HG03025 (cell line): ENCODE measurements around the gene SIX6.
"Not testable (repeated sequence)": the region's sequence is repeated elsewhere in the genome, so short reads cannot be mapped to it uniquely, and the experiment has no call there.

ENCODE experiments used
- ATAC-seq: cut with Tn5 transposase; IDR thresholded peaks from one replicate; pipeline ENCODE4 v1.9.1; 2021; ENCODE audit warnings: mild to moderate bottlenecking, moderate library complexity; ENCODE audit not compliant: unreplicated experiment, low FRiP score

The SIX6 gene

DNA sequence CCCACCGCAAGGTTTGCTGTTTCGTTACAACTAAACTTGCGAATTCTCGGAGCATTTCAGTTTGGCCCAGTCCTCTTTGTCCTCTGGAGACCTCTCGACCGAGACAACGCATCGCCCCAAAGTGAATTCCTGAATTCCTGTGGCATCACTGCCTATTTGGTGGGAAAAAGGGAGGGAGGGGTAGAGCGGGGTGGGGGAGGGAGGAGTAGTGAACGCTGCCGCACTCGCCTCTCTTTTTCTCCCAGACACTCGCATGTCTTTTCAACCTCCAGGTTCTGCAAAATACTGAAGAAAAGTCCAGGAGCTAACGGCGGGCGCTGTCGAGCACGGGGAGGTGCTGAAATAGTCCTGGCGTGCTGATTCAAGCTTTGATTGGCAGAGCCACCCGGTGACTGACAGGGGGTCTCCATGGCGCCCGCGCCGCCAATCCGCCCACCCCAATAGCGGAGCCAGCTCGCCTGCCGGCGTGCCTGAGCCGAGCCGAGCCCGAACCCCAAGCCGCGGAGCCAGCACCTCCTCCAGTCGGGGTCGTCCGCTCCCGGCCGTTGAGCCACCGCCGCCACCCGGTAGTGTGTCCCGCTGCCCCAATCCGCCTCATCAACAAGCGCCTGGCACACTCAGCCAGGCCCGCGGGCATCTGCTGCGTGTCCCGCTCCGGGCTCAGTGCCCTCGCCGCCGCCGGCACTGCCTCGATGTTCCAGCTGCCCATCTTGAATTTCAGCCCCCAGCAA lies at the start of gene SIX6:
Gene SIX6 (plus strand): TSS at position 440 of the 731 bp plus-strand sequence. CDS start 253 bp downstream, at position 693.
- ATAC-seq: no peak

DNA sequence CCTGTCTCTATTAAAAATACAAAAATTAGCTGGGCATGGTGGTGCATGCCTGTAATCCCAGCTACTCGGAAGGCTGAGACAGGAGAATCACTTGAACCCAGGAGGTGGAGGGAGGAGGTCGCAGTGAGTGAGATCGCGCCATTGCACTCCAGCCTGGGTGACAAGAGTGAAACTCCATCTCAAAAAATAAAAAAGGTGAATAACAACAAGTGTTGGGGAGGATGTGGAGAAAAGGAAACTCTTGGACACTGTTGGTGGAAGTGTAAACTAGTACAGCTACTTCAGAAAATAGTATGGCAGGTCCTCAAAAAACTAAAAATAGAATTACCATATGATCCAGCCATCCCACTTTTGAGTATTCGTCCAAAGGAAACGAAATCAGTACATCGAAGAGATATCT lies 28.7 kb upstream of the SIX6 start:
- ATAC-seq: not testable (repeated sequence)

DNA sequence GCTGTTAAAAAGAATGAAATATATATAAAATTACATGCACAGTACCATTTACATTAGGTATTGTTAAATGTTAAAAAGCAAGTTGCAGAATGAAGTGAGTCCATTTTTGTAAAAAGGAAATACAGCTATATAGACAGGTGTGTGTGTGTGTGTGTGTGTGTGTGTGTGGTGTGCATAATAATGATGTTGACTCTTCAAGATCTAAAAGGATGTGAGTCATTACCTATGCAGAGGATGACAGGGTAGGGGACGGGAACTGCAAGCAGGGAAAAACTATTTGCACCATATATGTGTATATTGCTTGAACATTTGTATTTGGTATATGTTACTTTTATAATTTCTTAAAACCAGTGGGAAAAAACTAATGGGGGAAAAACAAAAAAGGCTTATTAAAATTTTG lies 26.2 kb upstream of the SIX6 start:
- ATAC-seq: no peak

DNA sequence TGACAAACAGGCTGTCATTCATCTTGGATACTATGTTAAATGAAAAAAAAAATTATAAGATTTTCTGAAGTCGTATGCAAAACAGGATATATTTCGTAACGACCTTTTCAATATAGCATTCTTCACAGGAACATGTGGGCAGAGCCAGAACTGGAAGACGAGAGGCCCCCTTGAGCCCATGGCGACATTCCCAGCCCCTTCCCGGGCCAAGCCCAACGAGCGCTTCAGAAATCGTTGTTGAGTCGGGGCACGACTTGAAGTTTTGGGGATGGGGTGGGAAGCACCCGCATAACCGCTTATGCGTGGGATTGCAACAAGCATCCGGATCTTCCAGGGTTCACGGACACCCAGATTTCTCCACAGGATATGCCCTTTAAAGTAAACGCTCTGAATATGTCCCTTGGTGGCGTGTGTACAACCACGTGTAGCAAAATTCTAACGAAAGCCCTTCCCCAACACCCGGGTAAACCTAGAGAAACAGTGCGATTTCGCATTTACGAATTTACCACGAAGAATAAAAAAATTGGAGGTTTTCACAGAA lies 23.8 kb upstream of the SIX6 start:
- no peak for ATAC-seq

DNA sequence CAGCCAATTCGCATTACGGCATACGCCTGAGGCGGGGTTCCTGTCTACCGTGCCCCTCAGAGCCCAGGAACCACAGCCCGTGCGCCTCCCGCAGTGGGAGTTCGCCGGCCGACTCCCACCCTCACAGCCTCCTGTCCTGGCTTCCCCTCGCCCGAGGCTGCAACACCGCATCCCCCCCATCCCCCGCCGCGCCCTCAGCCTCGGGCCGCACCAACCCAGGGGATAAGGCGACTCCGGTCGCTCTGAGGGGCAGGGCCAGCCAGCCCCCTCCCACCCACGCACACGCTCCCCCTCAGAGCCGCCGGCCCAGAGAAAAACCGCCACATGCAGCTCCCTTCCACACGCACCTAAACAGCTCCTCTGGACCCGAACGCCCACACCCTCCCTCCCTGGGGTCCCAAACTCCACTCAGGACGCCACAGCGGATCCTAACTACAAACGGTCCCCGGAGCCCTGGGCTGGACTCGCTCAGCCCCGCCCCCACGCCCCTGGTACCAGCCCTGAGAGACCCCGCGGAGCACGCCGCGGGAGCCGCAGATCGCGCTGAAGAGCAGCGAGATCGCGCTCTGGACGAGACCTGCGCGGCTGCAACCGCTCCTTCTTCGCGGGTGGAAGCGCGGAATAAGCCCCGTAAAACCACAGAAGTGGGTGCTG lies 23.2 kb upstream of the SIX6 start, which contains the start of gene C14orf39:
Gene C14orf39 (minus strand): TSS at position 466 of the 654 bp plus-strand sequence. CDS start 985 bp downstream, outside the sequence.
- no peak for ATAC-seq

DNA sequence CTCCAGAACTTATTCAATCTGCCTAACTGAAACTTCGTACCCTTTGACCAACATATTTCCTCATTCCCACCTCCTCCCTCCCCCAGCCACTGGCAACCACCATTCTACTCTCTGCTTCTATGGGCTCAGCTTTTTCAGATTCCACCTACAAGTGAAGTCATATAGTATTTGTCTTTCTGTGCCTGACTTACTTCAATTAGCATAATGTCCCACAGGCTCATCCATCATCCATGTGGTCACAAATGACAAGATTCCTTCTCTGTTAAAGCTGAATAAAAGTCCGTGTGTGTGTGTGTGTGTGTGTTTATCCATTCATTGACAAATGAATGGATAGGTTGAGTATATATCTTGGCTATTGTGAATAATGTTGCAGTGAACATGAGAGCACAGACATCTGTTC lies 21.7 kb upstream of the SIX6 start:
- no peak for ATAC-seq

DNA sequence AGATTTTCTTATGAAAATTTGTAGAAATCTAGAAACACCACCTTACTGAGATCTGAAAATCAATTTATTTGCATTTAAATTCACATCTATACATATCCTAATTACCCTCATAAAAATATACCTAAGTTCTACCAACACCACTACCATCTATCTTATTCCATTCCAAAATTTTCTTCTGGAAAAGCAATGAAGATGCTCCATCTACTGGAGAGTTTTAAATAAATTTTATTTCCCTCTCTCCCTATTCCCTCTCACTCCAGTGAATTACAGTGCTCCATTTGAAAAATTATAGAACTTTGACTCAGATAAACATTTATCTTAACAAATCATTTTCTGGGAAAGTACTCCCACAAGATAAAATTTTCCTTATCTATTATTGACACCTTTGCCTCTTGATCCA lies 20.8 kb upstream of the SIX6 start:
- no peak for ATAC-seq

DNA sequence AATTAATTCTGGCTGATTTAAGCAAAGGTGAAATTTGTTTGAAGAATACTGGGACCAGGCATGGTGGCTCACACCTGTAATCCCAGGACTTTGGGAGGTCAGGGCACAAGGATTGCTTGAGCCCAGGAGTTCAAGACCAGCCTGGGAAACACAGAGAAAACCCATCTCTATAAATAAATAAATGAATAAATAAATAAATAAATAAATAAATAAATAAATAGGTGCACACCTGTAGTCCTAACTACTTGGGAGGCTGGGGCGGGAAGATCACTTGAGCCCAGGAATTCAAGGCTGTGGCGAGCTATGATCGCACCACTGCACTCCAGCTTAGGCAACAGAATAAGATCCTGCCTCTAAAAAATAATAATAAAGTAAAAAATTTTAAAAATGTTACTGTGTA lies 18.7 kb upstream of the SIX6 start:
- no peak for ATAC-seq

DNA sequence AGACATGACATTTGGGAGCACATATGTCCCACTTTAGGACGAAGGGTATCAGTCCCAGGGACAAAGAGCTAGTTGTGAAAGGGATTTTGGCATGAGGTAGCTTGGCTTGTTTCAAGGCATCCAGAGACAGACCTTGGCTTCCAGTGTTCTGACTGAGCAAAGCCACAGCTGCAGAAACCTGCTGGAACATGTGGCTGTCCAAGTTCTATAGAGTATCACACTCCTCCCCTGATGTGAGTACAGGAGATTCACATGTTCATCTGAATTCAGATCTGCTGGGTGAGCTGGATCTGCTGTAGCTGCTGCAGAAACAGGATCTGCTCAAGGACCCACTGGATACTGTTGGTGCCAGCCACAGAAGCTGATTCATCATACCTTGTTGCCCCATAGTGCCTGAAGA lies 13.0 kb upstream of the SIX6 start:
- no peak for ATAC-seq

DNA sequence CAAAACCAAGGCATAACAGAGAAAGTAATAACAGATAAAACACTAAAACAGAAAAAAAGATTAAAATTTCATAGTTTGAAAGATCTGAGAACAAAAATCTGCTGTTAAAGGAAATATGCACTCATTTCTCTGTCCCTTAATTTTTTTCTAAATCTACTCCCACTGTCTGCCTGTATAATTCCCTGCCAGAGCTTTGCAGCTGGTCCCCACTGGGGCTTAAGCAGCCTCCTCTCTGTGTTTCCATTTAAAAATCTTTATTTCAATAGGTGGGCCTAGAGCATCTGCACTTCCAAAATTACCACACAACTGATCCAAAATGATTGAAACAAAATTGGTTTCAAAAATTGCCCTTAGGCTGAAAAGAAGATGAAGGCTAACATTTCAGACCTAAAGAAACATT lies 6.4 kb upstream of the SIX6 start:
- no peak for ATAC-seq

DNA sequence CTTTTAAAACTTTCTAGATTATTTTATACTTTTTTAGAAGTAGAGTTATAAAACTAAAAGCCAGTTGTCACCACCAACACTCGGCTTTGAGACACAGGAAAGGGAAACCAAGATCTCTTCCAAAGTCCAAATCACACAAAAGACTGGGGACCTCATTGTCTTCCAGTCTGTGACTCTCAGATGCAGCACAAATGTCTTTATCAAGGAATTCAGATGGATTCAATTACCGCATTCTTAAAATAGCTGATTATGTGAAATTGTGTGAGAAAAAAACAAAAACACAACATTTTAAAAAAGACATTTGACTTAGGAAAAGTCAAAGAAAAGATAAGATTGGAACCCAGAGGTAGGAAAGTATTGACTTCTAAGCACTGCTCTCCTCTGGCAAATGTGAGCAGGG lies 3.5 kb upstream of the SIX6 start:
- ATAC-seq: no peak

DNA sequence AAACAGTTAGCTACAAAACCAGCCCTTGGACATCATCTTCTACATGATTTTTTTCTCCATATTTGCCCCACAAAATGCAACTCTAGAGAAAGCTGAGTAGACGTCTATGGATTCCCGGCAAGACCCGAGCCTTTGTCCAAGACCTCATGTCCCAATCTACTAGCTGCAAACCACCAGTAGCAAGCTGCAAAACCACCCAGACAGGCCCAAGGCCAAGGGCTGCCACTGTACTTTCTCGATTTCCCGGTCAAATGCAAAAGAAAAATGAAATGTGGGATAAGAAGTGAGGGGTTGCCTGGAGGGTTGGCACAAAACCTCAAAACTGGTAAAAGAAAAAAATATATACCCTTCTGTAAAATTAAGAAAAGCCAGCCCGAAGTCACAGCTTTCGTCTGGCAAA lies 2.9 kb upstream of the SIX6 start:
- no peak for ATAC-seq

DNA sequence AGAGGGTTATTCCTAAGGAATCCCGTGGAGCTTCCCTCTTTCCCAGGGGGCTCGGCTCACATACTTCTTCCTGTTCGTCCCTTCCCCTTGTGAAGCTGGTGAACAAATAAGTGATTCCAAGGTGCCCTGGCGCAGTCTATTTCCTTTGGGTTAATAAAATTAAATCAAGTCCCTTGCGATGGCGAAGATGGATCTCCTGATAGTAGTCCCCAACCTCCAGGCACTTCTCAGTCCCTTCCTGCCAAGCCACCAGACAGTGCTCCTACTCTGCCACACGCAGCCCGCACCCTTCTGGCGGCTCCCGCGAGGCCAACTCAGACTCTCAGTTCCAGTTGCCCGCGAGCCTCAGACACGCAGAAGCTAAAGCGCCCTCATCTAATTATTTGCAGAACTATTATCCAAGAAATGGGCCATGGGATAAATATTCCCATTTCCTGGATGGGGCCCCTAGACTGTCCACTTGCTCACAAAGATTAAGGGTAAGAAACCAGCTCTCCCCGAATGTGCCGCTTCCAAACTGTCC lies 2.4 kb upstream of the SIX6 start:
- ATAC-seq: no peak

DNA sequence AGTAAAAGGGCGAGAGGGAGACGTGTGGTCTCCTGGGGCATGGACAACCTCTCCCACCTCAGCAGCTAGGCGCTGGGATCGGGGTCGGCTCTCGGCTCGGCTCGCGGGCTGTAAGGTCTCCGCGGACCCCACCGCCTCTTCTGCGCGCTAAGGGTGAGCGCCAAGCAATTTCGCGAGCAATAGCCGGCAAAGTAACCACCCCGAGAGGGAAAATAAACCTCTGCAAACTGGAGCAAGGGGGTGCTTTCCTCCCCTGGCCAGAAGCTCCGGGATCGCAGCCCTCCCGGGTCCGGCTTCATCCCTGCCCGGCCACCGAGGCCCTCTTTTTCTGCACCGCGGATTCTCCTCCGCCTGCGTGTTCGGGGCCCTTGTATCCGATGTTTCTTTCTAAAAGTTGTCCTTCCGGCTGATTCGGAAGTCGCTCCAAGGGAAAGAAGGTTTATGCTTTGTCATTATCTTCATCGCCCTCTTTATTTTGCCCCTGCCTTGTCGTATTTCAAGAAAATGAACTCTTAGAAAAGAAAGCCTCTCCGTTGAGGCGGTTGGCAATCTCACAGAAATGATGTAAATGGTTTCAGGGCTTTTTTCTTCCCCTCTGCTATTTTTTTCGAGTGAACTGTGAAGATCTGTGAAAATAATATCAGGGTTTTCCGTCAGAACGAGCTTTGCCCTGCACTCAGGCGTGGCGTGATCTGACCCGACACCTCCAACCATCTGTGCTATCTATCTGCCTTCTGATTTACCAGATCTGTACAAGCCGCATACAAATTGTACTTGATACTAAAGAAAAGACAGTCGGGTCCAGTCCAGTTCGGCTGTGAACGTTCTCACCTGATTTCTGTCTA lies 1.7 kb upstream of the SIX6 start:
- no peak for ATAC-seq

DNA sequence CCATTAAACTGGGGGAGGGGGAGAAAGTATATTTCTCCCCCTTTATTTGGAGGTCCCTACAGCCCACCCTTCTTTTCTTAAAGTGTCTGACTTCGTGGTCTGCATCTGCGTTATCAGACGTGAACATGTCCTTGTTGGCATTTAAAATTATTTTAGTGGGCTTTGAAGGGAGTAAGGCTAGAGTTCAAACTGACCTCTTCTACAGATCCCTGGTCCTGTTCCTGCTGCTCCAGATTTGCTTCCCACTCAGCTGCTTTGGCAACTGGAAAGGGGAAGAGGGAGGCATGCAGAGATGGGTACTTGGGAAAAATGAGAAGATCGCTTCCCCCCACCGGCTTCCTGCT lies 611 bp upstream of the SIX6 start:
- ATAC-seq: no peak

DNA sequence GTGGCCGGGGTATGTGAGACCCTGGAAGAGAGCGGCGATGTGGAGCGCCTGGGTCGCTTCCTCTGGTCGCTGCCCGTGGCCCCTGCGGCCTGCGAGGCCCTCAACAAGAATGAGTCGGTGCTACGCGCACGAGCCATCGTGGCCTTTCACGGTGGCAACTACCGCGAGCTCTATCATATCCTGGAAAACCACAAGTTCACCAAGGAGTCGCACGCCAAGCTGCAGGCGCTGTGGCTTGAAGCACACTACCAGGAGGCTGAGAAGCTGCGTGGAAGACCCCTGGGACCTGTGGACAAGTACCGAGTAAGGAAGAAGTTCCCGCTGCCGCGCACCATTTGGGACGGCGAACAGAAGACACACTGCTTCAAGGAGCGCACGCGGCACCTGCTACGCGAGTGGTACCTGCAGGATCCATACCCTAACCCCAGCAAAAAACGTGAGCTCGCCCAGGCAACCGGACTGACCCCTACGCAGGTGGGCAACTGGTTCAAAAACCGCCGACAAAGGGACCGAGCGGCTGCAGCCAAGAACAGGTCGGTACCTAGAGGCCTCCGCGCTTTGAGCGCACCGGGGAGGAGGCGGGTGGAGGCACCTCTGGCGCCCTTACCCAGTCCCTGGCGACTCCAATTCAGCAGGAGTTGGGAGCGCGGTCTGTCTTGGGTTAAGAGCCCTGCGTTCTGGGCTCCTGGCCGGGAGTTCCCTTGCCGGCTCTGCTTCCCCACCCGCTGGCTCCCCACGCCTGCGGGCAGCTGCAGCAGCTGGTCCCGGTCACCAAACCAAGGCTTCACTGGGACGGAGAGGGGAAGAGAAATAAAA lies 700 bp downstream of the SIX6 start:
- ATAC-seq: no peak

DNA sequence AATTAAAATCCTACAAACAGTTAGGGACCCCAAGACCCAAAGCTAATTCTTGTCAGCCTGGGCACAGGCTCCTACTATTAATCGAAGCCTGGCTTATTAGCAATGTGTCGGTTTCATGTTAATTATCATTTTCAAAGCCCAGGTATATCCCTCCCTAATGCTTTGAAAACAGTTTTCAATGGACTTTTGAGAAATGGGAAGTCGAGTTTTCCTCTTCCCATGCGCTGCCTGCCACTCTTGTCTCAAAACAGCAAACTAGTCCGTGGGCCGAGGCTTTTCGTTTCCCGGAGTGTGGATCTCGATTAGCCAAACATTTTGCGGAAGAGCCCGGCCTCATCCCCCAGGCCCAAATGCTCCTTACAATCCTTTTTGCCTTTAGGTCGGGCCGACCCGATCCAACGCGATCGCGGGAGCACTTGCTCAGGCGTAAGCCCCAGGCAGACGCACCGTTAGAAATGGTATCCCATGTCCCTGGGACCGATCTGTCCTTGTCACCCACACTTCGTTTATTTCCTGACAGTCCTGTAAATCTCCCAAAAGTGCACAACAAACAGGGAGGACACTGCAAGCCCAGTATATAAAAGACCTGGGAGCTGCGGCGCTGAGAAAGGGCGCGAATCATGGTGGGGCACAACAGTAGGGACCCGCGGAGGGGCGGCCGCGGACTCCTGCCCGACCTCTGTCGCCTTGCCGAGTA lies 1.5 kb downstream of the SIX6 start:
- ATAC-seq: no peak

DNA sequence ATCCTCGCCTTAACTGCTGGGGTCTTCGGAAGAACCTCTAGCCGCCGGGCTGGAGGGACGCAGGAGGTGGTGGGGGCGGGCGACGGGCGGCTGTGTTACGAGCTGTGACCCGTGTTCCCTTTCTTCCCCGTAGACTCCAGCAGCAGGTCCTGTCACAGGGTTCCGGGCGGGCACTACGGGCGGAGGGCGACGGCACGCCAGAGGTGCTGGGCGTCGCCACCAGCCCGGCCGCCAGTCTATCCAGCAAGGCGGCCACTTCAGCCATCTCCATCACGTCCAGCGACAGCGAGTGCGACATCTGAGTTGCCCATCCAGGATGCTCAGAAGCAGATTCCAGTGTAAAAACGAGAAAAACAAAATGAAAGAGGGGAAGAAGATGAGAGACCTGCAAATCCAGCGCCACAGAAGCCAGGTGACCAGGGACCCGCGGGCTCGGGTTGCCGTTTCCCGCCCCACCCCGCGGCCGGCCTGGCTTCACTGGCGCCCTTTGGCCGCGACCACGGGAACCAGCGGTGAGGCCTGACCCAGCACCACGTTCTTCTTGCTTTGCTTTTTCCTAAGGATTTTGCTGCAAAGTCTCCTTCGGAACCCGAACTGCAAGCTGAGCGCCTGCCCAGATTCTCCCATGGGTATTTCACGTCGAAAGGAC lies 2.1 kb downstream of the SIX6 start:
- no peak for ATAC-seq

DNA sequence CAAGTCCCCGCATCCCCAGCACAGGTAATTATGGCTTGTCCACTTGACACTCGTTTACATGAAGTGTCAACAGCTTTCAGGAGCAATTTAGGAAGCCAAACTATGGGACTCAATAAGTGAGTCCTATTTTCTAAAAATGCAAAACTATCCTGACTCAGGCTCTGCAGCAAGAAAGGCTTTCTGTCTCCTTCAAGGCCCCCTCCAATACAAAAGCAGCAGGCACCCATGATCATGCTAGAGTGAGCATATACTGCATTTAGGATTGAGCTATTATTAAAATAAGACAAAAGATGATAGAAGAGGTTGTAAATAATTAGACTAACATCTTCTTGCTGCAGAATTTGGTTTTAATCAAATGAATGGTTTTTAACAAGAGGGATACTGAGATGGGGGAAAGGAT lies 3.2 kb downstream of the SIX6 start:
- ATAC-seq: no peak
